ENCODE results near the gene NR1I3. TPM values are rescaled to one million over a fixed set of nuclear protein-coding genes. Genes with fewer than 3 reads are reported as not detected.

The NR1I3 gene
- 0.03 TPM in 1 of 5 replicates, not detected in the others for total RNA-seq (2022; extraction: Qiagen RNA extraction; ENCODE audit: low read depth)

DNA sequence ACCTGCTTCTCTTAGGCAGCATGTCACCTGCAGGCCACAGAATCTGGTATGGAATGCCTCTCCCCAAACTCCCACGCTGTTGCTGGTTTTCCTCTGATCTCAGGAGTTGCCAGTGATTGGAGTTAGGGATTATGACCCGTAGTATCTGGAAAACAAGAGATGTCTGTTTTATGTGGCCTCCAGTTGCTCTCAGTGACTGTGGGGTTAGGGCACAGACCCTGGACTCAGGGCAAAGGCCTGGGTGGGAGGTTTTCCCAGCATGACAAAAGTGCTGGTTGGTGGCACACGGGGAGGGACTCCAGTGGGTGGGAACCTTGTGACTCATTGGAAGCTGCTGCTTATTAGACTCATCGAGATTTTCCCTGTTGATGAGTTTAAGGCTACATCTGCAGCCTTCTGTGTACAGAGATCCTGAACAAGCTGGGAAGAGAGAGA is at the start of gene NR1I3:
TSS of gene NR1I3 (minus strand) at position 165 of the 435 bp plus-strand sequence. CDS start 1,638 bp downstream, outside the sequence.

GRCh38 chr1:161258439-161259344 is 20.7 kb upstream of the NR1I3 start, which contains the start of gene PCP4L1:
Gene PCP4L1, plus strand, starts transcription at chr1:161258745. Its CDS starts 230 bp downstream, at chr1:161258975.

DNA sequence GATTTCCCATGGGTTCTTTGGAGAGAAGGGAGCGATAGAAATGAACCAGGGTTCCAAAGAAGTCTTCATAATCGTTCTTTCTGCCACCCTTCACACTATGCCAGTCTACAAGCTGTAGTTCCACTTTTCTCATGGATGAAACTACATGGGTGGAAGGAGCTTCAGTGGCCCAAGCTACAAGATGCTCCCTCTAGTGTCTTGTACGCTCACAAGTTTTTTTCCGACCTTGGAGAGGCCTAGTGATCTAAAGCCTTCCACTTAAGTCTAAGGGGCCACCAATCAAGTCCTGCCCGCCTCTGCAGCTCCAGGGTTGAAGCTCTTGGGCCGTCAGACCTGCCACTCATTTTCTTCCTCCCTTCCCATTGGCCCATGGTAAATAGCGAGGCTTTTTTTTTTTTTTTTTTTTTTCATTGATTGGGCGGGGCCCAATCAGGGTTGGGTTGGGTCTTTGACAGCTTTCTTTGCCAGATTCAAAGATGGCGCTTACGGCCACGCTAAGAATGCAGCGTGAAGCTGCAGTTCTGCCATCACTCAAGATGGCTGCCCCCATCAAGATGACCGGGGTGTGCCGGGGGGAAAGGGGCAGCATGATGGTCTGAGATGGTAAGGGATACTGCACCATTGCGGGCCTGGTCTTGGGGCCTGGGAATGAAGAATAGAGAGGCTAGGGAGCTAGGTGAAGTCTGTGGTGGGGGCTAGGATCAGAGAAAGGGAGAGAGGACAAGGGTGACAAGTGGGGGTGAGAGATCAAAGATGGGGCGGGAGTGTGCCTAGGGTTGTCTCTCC is 12.3 kb downstream of the NR1I3 start, which contains the start of gene TOMM40L:
TSS of gene TOMM40L (plus strand) at position 527 of the 786 bp plus-strand sequence. CDS start 430 bp downstream, outside the sequence.

DNA sequence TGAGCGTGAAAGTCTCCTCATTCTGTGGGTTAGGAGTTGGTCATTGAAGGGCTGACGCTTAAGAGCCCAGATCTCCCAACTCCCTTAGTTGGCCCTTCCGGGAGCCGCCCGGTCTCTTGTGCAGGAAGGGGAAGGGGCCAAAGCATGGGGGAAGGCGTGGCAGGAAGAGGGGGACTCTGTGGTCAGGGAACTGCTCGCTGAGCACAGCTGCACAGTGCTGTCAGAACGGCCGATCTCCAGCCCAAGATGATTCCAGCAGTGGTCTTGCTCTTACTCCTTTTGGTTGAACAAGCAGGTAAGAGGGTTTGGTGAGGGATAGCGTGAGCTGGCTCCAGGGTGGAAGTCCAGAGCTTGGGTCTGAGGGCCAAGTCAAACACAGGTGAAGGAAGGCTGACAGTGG is 22.9 kb downstream of the NR1I3 start, which contains the start of gene FCER1G:
TSS of gene FCER1G (plus strand) at position 220 of the 400 bp plus-strand sequence. CDS start at position 247, 27 bp downstream.

GRCh38 chr1:161201836-161202712 is 35.9 kb downstream of the NR1I3 start, which contains the start of gene NDUFS2:
Gene NDUFS2, plus strand, starts transcription at chr1:161202367. Its CDS starts 19 bp downstream, at chr1:161202386.

GRCh38 chr1:161198897-161199431 is 39.0 kb downstream of the NR1I3 start, which contains the start of gene ADAMTS4:
Gene ADAMTS4, minus strand, starts transcription at chr1:161199054. Its CDS starts 427 bp downstream, at chr1:161198627.

Other genes with a start within 250 kb of the NR1I3 start
- gene F11R, start 217.1 kb downstream of the NR1I3 start, total RNA-seq (2022; extraction: Qiagen RNA extraction; ENCODE audit: low read depth), result 42.3 to 56.2 TPM (median 52.6 TPM) in 5 replicates
- 0.25 to 0.52 TPM (median 0.40 TPM) in 4 of 5 replicates, not detected in the other for gene TSTD1, start 199.2 kb downstream of the NR1I3 start, total RNA-seq (2022; extraction: Qiagen RNA extraction; ENCODE audit: low read depth)
- gene USF1, start 192.2 kb downstream of the NR1I3 start, total RNA-seq (2022; extraction: Qiagen RNA extraction; ENCODE audit: low read depth), result 51.2 to 62.5 TPM (median 55.3 TPM) in 5 replicates
- gene ARHGAP30, start 168.3 kb downstream of the NR1I3 start, total RNA-seq (2022; extraction: Qiagen RNA extraction; ENCODE audit: low read depth), result 0.05 to 0.19 TPM (median 0.11 TPM) in 4 of 5 replicates, not detected in the other
- gene NECTIN4, start 148.6 kb downstream of the NR1I3 start, total RNA-seq (2022; extraction: Qiagen RNA extraction; ENCODE audit: low read depth), result 1.2 to 2.2 TPM (median 1.3 TPM) in 5 replicates
- gene KLHDC9, start 139.8 kb downstream of the NR1I3 start, total RNA-seq (2022; extraction: Qiagen RNA extraction; ENCODE audit: low read depth), result 0.76 to 2.3 TPM (median 1.9 TPM) in 5 replicates
- gene PFDN2, start 120.2 kb downstream of the NR1I3 start, total RNA-seq (2022; extraction: Qiagen RNA extraction; ENCODE audit: low read depth), result 121 to 142 TPM (median 125 TPM) in 5 replicates
- 29.0 to 36.5 TPM (median 33.2 TPM) in 5 replicates for gene NIT1, start 120.1 kb downstream of the NR1I3 start, total RNA-seq (2022; extraction: Qiagen RNA extraction; ENCODE audit: low read depth)
- 23.0 to 33.3 TPM (median 32.4 TPM) in 5 replicates for gene DEDD, start 105.5 kb downstream of the NR1I3 start, total RNA-seq (2022; extraction: Qiagen RNA extraction; ENCODE audit: low read depth)
- gene UFC1, start 84.2 kb downstream of the NR1I3 start, total RNA-seq (2022; extraction: Qiagen RNA extraction; ENCODE audit: low read depth), result 92.8 to 141 TPM (median 93.5 TPM) in 5 replicates
- 18.2 to 26.4 TPM (median 23.5 TPM) in 5 replicates for gene USP21, start 78.7 kb downstream of the NR1I3 start, total RNA-seq (2022; extraction: Qiagen RNA extraction; ENCODE audit: low read depth)
- 12.9 to 16.4 TPM (median 14.2 TPM) in 5 replicates for gene PPOX, start 71.8 kb downstream of the NR1I3 start, total RNA-seq (2022; extraction: Qiagen RNA extraction; ENCODE audit: low read depth)
- 25.3 to 32.6 TPM (median 30.6 TPM) in 5 replicates for gene B4GALT3, start 60.7 kb downstream of the NR1I3 start, total RNA-seq (2022; extraction: Qiagen RNA extraction; ENCODE audit: low read depth)
- gene ADAMTS4, start 39.1 kb downstream of the NR1I3 start, total RNA-seq (2022; extraction: Qiagen RNA extraction; ENCODE audit: low read depth), result 0.01 TPM in 1 of 5 replicates, not detected in the others
- 79.3 to 107 TPM (median 81.5 TPM) in 5 replicates for gene NDUFS2, start 35.8 kb downstream of the NR1I3 start, total RNA-seq (2022; extraction: Qiagen RNA extraction; ENCODE audit: low read depth)
- gene FCER1G, start 22.9 kb downstream of the NR1I3 start, total RNA-seq (2022; extraction: Qiagen RNA extraction; ENCODE audit: low read depth), result 0.18 TPM in 1 of 5 replicates, not detected in the others
- 4.4 TPM in 1 of 5 replicates, not detected in the others for gene APOA2, start 14.6 kb downstream of the NR1I3 start, total RNA-seq (2022; extraction: Qiagen RNA extraction; ENCODE audit: low read depth)
- gene TOMM40L, start 12.1 kb downstream of the NR1I3 start, total RNA-seq (2022; extraction: Qiagen RNA extraction; ENCODE audit: low read depth), result 9.7 to 11.4 TPM (median 11.1 TPM) in 5 replicates
- 0.07 to 0.10 TPM (median 0.09 TPM) in 3 of 5 replicates, not detected in the others for gene PCP4L1, start 20.5 kb upstream of the NR1I3 start, total RNA-seq (2022; extraction: Qiagen RNA extraction; ENCODE audit: low read depth)
- gene MPZ, start 71.8 kb upstream of the NR1I3 start, total RNA-seq (2022; extraction: Qiagen RNA extraction; ENCODE audit: low read depth), result 0.15 to 0.32 TPM (median 0.21 TPM) in 5 replicates
- gene SDHC, start 76.2 kb upstream of the NR1I3 start, total RNA-seq (2022; extraction: Qiagen RNA extraction; ENCODE audit: low read depth), result 235 to 259 TPM (median 245 TPM) in 5 replicates
- 0.14 to 0.36 TPM (median 0.25 TPM) in 3 of 5 replicates, not detected in the others for gene CFAP126, start 129.7 kb upstream of the NR1I3 start, total RNA-seq (2022; extraction: Qiagen RNA extraction; ENCODE audit: low read depth)

Data from A549 treated with CpdA at 1 μM for 4 hours (cell line).